ENCODE measurements around the gene TMED3. TPM values are rescaled to one million over a fixed set of nuclear protein-coding genes. Genes with fewer than 3 reads are reported as not detected.

Gene TMED3
- total and polyA plus RNA-seq, 10 donors: 28.2 to 76.6 (median 38.6) TPM

DNA sequence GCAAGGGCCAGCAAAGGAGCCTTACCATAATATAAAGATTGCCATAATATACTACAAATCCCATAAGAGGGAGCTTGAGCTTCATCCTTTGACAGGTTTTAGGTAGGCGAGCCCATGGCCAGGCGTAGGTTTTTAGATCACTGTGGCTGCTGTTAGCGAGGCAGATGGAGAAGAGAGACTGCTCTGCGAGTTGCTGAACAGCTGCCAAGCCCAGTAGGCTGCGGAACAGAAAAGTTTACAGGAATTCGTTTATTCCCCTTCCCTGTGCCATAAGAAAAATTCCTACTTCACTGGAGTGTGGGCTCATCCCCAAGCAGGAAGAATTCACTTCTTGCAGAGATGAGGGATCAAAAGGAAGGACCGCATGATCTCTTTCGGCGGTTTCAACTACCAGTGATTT lies 30.5 kb downstream of the TMED3 start:
- no peaks in the 10 kb centered on the region for H3K4me1 ChIP-seq

DNA sequence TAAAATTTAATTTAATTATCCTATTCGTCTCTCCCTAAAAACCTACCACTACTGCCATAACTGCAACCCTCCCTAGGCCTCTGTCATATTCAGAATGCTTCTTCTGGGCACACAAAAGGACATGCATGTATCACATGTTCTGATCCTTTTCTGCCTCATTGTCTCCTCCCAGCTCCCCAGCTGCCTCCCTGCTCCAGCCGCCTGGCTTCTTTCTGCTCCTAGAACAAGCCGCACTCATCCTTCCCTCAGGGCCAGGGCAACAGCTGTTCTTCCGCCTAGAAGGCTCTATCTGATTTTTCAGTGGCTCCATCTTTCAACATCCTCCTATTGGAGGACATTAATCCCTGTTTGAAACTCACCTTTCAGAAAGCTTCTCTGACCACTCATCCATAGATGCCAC lies 38.6 kb downstream of the TMED3 start:
- no peak for DNase-seq
- TF ChIP-seq, protein P1, sequence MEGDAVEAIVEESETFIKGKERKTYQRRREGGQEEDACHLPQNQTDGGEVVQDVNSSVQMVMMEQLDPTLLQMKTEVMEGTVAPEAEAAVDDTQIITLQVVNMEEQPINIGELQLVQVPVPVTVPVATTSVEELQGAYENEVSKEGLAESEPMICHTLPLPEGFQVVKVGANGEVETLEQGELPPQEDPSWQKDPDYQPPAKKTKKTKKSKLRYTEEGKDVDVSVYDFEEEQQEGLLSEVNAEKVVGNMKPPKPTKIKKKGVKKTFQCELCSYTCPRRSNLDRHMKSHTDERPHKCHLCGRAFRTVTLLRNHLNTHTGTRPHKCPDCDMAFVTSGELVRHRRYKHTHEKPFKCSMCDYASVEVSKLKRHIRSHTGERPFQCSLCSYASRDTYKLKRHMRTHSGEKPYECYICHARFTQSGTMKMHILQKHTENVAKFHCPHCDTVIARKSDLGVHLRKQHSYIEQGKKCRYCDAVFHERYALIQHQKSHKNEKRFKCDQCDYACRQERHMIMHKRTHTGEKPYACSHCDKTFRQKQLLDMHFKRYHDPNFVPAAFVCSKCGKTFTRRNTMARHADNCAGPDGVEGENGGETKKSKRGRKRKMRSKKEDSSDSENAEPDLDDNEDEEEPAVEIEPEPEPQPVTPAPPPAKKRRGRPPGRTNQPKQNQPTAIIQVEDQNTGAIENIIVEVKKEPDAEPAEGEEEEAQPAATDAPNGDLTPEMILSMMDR (IDR thresholded peaks at IDR 0.05 in 8 of 11, conservative IDR thresholded peaks at IDR 0.05 in 3 of 11): no peak
- no peak for TF ChIP-seq POLR2AphosphoS5 (IDR thresholded peaks at IDR 0.05)
- no peak for TF ChIP-seq POLR2A (IDR thresholded peaks at IDR 0.05)
- intact Hi-C loops (cut with DNase I; ENCODE audit: low total_unique reads): no loop called here
- no peaks in the 10 kb centered on the region for H3K9me3 ChIP-seq
- 91 to 96% (median 92%) methylated on average over 4 of the region's 4 CpGs for WGBS, 5 donors
- no peak overlapping the region for H3K27ac ChIP-seq
- no peaks in the 10 kb centered on the region for H3K27me3 ChIP-seq (replicated peaks in 1 of 7)
- no peak overlapping the region for H3K4me3 ChIP-seq
- H3K4me1 ChIP-seq: no peaks in the 10 kb centered on the region
- no peaks in the 10 kb centered on the region for H3K36me3 ChIP-seq

More for the DNA sequence above, 30.5 kb downstream of the TMED3 start:
- no peak for DNase-seq
- Histone ChIP-seq H3K4me3 (no peak overlapping the region), H3K27ac (no peak overlapping the region), H3K36me3 (no peaks in the 10 kb centered on the region), H3K9me3 (no peaks in the 10 kb centered on the region), H3K27me3 (replicated peaks in 1 of 7) (no peaks in the 10 kb centered on the region)
- intact Hi-C loops (cut with DNase I; ENCODE audit: low total_unique reads): no loop called here
- TF ChIP-seq POLR2A (IDR thresholded peaks at IDR 0.05): no peak
- no peak for TF ChIP-seq POLR2AphosphoS5 (IDR thresholded peaks at IDR 0.05)
- WGBS, 5 donors: 84 to 95% (median 90%) methylated on average over 9 of the region's 9 CpGs

DNA sequence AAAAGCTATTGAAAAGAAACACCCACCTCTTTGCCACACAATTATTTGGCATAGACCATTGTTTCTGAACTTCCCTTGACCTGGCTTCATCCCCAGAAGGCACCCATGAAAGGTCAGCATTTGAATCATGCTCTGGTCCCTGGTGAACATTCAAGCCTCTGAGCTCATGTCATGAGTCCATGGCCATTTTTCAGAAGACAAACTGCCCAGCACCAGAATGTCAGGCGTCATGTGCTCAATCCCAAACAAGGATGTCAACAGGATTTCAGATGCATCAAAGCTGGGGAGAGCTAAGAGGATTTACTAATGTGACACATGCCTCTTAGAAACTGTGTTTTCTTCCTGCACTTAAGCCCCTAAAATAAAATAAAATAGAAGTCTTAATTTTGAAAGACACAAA lies 41.3 kb downstream of the TMED3 start:
- no peaks in the 10 kb centered on the region for H3K9me3 ChIP-seq
- no peaks in the 10 kb centered on the region for H3K27me3 ChIP-seq (replicated peaks in 1 of 7)
- TF ChIP-seq, protein P1 (IDR thresholded peaks at IDR 0.05 in 8 of 11, conservative IDR thresholded peaks at IDR 0.05 in 3 of 11): no peak
- TF ChIP-seq POLR2A (IDR thresholded peaks at IDR 0.05) (no peak), POLR2AphosphoS5 (IDR thresholded peaks at IDR 0.05) (no peak)
- no peaks in the 10 kb centered on the region for H3K4me1 ChIP-seq
- H3K36me3 ChIP-seq: no peaks in the 10 kb centered on the region
- intact Hi-C loops (cut with DNase I; ENCODE audit: low total_unique reads): no loop called here
- no peak overlapping the region for H3K27ac ChIP-seq
- 91 to 96% (median 94%) methylated on average over 1 of the region's 1 CpG for WGBS, 5 donors
- no peak for DNase-seq
- H3K4me3 ChIP-seq: no peak overlapping the region

DNA sequence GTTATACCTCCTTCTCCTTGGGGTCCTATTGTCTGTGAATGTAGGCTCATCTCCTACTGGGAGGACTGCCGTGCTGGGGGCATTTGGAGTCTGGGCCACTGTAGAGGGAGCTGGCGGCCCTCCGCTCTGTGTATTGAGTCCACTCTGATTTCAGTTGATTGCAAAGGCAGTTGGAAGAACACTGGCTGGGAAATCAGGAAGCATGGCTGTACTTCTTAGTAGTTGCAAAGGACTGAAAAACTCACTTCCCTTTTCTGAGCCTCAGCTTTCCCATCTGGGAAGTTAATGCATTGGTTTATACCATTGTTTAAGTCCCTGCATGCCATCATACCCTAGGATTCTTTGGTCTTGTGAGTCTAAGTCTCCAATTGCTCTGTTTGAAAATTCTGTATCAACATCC lies 46.7 kb downstream of the TMED3 start:
- Histone ChIP-seq H3K27ac (no peak overlapping the region), H3K27me3 (replicated peaks in 1 of 7) (no peaks in the 10 kb centered on the region), H3K4me3 (no peak overlapping the region), H3K36me3 (no peaks in the 10 kb centered on the region), H3K4me1 (no peaks in the 10 kb centered on the region), H3K9me3 (no peaks in the 10 kb centered on the region)
- intact Hi-C loops (cut with DNase I; ENCODE audit: low total_unique reads): no loop called here
- WGBS, 5 donors: 74 to 94% (median 91%) methylated on average over 3 of the region's 3 CpGs
- TF ChIP-seq POLR2A (IDR thresholded peaks at IDR 0.05) (no peak), POLR2AphosphoS5 (IDR thresholded peaks at IDR 0.05) (no peak)
- TF ChIP-seq, protein P1 (IDR thresholded peaks at IDR 0.05 in 8 of 11, conservative IDR thresholded peaks at IDR 0.05 in 3 of 11): no peak
- DNase-seq: no peak

DNA sequence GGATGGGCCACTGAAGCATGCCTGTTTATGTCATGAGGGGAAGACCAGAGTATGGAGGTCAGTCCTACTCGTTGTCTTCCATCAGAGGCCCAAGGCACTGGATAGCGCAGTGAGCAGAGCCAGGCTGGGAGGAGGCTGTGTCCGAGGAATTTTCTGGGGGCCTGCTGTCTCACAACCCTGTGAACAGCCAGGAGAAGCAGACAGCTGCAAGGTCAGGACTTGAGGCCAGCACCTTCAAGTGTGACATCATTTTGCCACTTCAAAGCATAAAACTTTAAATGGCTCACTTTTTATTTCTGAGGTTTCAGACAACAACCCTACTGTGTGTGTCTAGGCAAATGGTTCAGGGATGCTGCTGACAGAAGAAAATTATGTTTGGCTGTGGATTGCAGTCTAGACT lies 47.2 kb downstream of the TMED3 start:
- intact Hi-C loops (cut with DNase I; ENCODE audit: low total_unique reads): no loop called here
- no peaks in the 10 kb centered on the region for H3K27me3 ChIP-seq (replicated peaks in 1 of 7)
- no peak overlapping the region for H3K4me3 ChIP-seq
- H3K27ac ChIP-seq: no peak overlapping the region
- WGBS, 5 donors: 64 to 94% (median 77%) methylated on average over 3 of the region's 3 CpGs
- no peak for DNase-seq
- no peaks in the 10 kb centered on the region for H3K9me3 ChIP-seq
- no peaks in the 10 kb centered on the region for H3K4me1 ChIP-seq
- TF ChIP-seq, protein P1 (IDR thresholded peaks at IDR 0.05 in 8 of 11, conservative IDR thresholded peaks at IDR 0.05 in 3 of 11): no peak
- TF ChIP-seq POLR2A (IDR thresholded peaks at IDR 0.05): no peak
- no peak for TF ChIP-seq POLR2AphosphoS5 (IDR thresholded peaks at IDR 0.05)
- H3K36me3 ChIP-seq: no peaks in the 10 kb centered on the region

Measured in spleen (tissue), 11 donors.